Lung (tissue), 12 donors: ENCODE results near the gene MYH14. TPM values are rescaled to one million over a fixed set of nuclear protein-coding genes. Genes with fewer than 3 reads are reported as not detected.

Experiments
- ATAC-seq: fragments of 200-7000 bp; cut with Tn5 transposase; one replicate; pipeline ENCODE4 v1.9.1; 2020; ENCODE audit warnings: moderate number of reproducible peaks; ENCODE audit not compliant: insufficient read depth, low FRiP score
- DNase-seq, 3 donors: peaks; one replicate each; pipeline ENCODE4 v3.0.0-alpha.2; 2013 to 2017
- H3K27ac ChIP-seq, 2 donors: one replicate each; pipeline ENCODE4 v1.5.1; 2013; ENCODE audit warnings: mild to moderate bottlenecking in 2 of 2, moderate library complexity in 2 of 2, control low read depth in 1 of 2, inconsistent platforms in 1 of 2, low read depth in 1 of 2, low read length in 1 of 2
- H3K27me3 ChIP-seq, 3 donors: one replicate each; pipeline ENCODE4 v1.5.1; 2013; ENCODE audit warnings: low read length in 2 of 3; ENCODE audit not compliant: control insufficient read depth in 3 of 3, insufficient read depth in 3 of 3
- H3K36me3 ChIP-seq, 4 donors: one replicate each; pipeline ENCODE4 v1.5.1; 2013; ENCODE audit warnings: low read length in 4 of 4, mild to moderate bottlenecking in 1 of 4, moderate library complexity in 1 of 4; ENCODE audit not compliant: control insufficient read depth in 4 of 4, insufficient read depth in 4 of 4
- H3K4me1 ChIP-seq, 5 donors: one replicate each; pipeline ENCODE4 v1.5.1; 2013; ENCODE audit warnings: low read length in 5 of 5, mild to moderate bottlenecking in 2 of 5, moderate library complexity in 1 of 5; ENCODE audit not compliant: control insufficient read depth in 5 of 5, insufficient read depth in 5 of 5
- H3K4me3 ChIP-seq: one replicate; pipeline ENCODE4 v1.5.1; 2013; ENCODE audit warnings: mild to moderate bottlenecking, control low read depth, moderate library complexity
- H3K9ac ChIP-seq, 2 donors: one replicate each; pipeline ENCODE4 v1.5.1; 2013; ENCODE audit warnings: low read length in 2 of 2, control low read depth in 1 of 2; ENCODE audit not compliant: insufficient read depth in 1 of 2
- H3K9me3 ChIP-seq, 4 donors: one replicate each; pipeline ENCODE4 v1.5.1; 2013; ENCODE audit warnings: low read length in 3 of 4, mild to moderate bottlenecking in 1 of 4, moderate library complexity in 1 of 4; ENCODE audit not compliant: control insufficient read depth in 4 of 4, insufficient read depth in 3 of 4
- WGBS, 2 donors: extraction: QIAGEN DNeasy Blood & Tissue Kit; methylation state at CpG; one replicate each; pipeline ENCODE4 v1.1.7; 2013; 5-methylcytosine and 5-hydroxymethylcytosine counted together
- polyA plus RNA-seq, 2 donors: library from polyadenylated mRNA; stranded (reverse); fragments of 200-250 nt; gene quantifications; one replicate each; pipeline ENCODE4 v1.2.1, GENCODE V29; 2013
- total RNA-seq, 2 donors: library from RNA; depleted of rRNA in 1 of 2; stranded (reverse); fragments of >200 nt in 1 of 2; gene quantifications; one replicate each; pipeline ENCODE4 v1.2.1, GENCODE V29; 2014 to 2021
- TF ChIP-seq, protein P1 (sequence below): IDR thresholded peaks from 2 replicates; pipeline ENCODE4 v1.5.1; 2012; ENCODE audit warnings: mild to moderate bottlenecking; ENCODE audit errors: control extremely low read depth, extremely low read depth
- donor health status: control.
- donor health status: control.
- donor health status: Bipolar disorder and iron deficiency.
- donor health status: healthy.
- donor health status: DM: yes; HTN: yes; CAD: no.

The MYH14 gene
- total and polyA plus RNA-seq, 4 donors, result 48.3 to 159 (median 98.6) TPM

DNA sequence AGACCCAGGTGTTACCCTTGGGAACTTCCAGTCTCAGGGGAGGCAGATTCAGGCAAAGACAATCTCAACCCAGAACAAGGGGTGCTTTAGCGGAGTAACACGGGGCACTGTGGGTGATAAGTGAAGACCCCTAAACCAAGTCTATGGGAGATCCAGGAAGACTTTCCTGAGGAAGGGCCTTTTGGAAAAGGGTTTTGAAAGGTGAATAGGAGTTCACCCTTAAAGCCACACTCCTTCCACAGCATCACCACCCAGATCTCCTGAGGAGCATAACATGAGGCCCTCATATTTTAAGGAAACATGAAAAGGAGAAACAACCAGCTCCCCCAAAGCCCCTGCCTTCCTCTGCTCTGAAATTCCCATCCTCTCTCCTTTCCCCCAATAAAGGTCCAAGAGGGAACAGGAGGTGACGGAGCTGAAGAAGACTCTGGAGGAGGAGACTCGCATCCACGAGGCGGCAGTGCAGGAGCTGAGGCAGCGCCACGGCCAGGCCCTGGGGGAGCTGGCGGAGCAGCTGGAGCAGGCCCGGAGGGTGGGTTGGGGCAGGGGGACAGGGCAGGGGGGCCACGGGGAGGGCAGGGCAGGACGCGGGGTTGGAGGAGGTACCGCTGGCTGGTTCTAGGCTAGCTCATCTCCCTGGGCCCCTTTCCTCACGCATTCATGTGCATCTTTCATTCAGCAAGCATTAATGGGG lies 73.1 kb downstream of the MYH14 start:
- H3K36me3 ChIP-seq, result peaks cover 4 to 24% (median 14%) of the 10 kb centered on the region in 4 donors
- TF ChIP-seq, protein P1, sequence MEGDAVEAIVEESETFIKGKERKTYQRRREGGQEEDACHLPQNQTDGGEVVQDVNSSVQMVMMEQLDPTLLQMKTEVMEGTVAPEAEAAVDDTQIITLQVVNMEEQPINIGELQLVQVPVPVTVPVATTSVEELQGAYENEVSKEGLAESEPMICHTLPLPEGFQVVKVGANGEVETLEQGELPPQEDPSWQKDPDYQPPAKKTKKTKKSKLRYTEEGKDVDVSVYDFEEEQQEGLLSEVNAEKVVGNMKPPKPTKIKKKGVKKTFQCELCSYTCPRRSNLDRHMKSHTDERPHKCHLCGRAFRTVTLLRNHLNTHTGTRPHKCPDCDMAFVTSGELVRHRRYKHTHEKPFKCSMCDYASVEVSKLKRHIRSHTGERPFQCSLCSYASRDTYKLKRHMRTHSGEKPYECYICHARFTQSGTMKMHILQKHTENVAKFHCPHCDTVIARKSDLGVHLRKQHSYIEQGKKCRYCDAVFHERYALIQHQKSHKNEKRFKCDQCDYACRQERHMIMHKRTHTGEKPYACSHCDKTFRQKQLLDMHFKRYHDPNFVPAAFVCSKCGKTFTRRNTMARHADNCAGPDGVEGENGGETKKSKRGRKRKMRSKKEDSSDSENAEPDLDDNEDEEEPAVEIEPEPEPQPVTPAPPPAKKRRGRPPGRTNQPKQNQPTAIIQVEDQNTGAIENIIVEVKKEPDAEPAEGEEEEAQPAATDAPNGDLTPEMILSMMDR, result no peak
- peaks cover 0 to 6% (median 0%) of the 10 kb centered on the region in 5 donors for H3K4me1 ChIP-seq
- no peak overlapping the region for H3K4me3 ChIP-seq
- no peak overlapping the region for H3K27ac ChIP-seq
- no peak overlapping the region for H3K9ac ChIP-seq
- DNase-seq (no peak), ATAC-seq (no peak)
- no peaks in the 10 kb centered on the region for H3K27me3 ChIP-seq
- 88 to 91% methylated on average over 15 of the region's 15 CpGs for WGBS, 2 donors
- peaks cover 0 to 2% (median 0%) of the 10 kb centered on the region in 4 donors for H3K9me3 ChIP-seq

DNA sequence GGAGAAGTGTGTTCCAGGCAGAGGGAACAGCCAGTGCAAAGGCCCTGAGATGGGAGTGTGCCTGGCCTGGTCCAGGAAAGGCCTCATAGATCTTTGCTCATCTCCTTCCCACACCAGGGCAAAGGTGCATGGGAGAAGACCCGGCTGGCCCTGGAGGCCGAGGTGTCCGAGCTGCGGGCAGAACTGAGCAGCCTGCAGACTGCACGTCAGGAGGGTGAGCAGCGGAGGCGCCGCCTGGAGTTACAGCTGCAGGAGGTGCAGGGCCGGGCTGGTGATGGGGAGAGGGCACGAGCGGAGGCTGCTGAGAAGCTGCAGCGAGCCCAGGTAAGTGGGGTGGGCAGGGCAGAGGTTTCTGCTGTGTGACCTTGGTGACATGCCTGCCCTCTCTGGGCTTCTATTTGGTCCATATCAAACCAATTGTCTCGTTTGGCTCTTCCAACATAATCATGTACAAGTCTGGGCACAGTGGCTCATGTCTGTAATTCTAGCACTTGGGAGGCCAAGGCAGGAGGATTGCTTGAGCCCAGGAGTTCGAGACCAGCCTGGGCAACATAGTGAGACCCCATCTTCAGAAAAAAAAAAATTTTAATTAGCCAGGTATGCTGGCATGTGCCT lies 74.7 kb downstream of the MYH14 start:
- 91 to 92% methylated on average over 14 of the region's 14 CpGs for WGBS, 2 donors
- ATAC-seq (no peak), DNase-seq (no peak)
- no peak overlapping the region for H3K9ac ChIP-seq
- no peak overlapping the region for H3K4me3 ChIP-seq
- no peaks in the 10 kb centered on the region for H3K27me3 ChIP-seq
- H3K36me3 ChIP-seq, result peaks cover 4 to 18% (median 13%) of the 10 kb centered on the region in 4 donors
- H3K4me1 ChIP-seq, result peaks cover 0 to 6% (median 0%) of the 10 kb centered on the region in 5 donors
- H3K27ac ChIP-seq, result no peak overlapping the region
- H3K9me3 ChIP-seq, result peaks cover 0 to 2% (median 0%) of the 10 kb centered on the region in 4 donors
- TF ChIP-seq, protein P1, result no peak

- ATAC-seq (no peak), DNase-seq (no peak)
- Histone ChIP-seq H3K27ac (no peak overlapping the region), H3K9ac (no peak overlapping the region), H3K36me3 (peaks cover 4 to 21% (median 14%) of the 10 kb centered on the region in 4 donors), H3K4me3 (no peak overlapping the region), H3K4me1 (peaks cover 0 to 6% (median 0%) of the 10 kb centered on the region in 5 donors), H3K27me3 (no peaks in the 10 kb centered on the region), H3K9me3 (peaks cover 0 to 2% (median 0%) of the 10 kb centered on the region in 4 donors)
- TF ChIP-seq, protein P1, result no peak
- 80 to 90% methylated on average over 14 of the region's 14 CpGs for WGBS, 2 donors
These were observed 76.7 kb downstream of the MYH14 start for GRCh38 chr19:50280074-50280473.
